Measurements from ENCODE around the gene THBS3.
"Not testable (repeated sequence)": the region's sequence is repeated elsewhere in the genome, so short reads cannot be mapped to it uniquely, and the experiment has no call there.

Gene THBS3

DNA sequence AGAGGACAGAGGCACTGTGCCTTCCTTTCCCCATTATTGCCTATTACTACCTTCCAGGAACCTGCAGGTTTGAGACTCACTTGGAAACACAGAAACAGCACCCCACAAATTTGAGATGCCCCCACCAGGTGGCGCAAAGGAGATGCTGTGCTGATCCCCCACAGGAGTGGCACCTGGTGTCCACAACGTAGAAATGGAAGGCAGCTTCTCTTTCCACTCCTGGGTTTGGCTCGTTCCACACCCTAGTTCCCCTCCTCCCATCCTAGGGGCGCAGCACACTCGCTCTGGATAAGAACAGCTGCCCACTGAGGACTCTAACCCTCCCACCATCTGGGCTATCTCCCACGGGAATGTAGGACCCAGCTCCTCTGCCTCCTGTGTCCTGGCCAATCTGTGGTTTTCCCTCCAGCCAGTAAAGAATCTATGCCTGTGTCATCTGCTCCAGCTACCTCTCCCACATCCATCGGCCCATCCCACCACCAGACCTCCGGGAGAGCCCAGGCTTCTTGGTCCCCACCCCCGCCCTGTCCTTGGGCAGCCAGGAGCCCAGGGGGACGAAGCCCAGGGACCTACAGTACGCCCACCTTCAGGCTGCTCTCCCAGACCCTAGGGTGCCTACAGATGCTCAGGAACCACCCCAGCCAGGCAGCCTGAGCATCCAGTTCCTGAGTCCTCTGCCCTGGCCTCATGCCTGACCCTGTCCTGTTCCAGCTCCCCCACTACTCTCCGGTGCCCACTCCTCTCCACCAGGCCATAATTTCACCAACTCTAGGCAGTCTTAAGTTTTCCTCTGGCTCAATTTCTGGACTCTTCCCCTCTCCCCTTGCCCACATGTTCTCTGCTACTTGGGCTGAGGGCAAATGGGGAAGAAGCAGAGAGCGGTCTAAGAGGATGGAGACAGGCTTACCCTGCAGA, 549 bp downstream of the THBS3 start:
- DNase-seq = peak; percentile 90 to 92

GRCh38 chr1:155205969-155206593, 1.6 kb downstream of the THBS3 start:
- no peak for DNase-seq

DNA sequence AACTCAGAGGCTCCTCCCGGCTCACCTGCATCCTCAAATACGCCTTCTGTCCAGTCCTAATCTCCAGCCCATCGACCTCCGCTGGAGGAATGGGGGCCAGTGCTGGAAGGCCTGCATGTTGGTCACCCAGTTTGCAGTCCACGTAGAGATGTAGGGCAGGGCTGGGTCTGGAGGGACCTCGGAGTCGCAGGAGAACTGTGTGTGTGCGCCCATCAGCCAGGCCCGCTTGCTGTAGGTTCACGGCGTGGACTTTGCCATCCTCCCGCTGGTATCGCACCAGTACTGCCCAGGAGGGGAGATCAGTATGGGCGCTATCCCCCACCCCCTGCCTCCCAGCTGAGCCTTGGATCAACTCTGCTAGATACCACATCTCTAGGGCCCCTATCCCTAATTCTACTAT, 2.7 kb downstream of the THBS3 start:
- no peak for DNase-seq

- DNase-seq = no peak
Observed at GRCh38 chr1:155202731-155203515, 4.8 kb downstream of the THBS3 start.

GRCh38 chr1:155202198-155202597, 5.5 kb downstream of the THBS3 start:
- DNase-seq = no peak

DNA sequence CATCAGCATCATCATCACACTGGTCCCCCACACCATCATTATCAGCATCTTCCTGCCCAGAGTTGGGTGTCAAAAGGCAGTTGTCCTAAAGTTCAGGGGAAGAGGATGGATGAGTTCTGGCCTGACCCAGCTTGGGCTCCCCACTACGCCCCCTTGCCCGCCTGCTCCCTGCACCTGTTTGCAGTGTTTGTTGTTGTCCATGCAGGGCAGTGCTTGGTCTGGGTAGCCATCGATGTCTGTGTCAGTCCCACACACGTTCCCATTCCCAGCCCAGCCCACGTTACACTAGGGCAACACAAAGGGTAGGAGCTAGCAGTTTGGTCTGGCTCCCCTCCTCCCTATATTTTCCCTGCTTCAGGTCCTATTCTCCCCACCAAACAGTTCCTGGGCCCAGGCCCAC, 6.8 kb downstream of the THBS3 start:
- no peak for DNase-seq

DNA sequence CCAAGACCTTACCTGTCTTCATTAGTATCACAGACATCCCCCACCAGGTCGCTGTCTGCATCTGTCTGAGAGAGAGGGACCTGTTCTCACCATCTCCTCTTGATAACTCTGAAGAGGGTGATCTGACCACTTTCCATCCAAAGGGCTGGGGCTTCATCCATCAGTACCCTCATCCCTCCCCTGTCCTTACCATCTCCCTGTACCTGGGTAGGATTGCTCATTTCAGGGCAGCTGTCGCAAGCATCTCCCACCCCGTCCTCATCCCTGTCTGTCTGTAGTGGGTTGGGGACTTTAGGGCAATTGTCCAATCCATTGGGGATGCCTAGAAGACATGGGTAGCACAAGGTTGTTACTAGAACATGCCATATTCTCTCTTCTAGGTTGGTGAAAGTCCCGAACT, 7.9 kb downstream of the THBS3 start:
- no peak for DNase-seq

GRCh38 chr1:155198547-155198906, 9.2 kb downstream of the THBS3 start:
- DNase-seq = no peak

DNA sequence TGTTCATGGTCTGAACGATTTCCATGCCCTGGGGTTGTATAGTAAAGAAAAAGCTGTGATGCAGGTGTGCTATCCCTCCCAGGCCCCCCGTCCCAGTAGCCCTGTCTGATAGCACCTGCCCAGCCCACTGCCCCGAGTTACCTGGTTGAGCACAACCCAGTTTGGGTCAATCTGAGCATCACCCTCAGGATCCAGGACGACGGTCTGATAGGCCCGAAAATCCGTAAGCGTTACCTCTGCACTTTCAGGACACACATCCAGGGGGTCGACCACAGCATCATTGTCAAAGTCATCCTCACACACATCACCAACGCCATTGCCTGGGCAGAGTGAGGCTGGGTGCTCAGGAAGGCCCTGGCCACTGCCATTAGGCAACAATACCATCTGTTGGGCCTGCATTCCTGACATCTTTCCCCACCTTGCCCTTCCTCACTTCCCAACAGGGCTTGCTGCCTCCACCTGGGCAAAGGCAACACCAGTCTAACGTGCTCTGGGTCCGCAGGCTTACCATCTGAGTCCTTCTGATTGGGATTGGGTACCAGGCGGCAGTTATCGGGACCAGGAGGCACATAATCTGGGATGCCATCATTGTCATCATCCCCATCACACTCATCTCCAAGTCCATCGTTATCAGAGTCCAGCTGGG, 9.7 kb downstream of the THBS3 start:
- DNase-seq = no peak

DNA sequence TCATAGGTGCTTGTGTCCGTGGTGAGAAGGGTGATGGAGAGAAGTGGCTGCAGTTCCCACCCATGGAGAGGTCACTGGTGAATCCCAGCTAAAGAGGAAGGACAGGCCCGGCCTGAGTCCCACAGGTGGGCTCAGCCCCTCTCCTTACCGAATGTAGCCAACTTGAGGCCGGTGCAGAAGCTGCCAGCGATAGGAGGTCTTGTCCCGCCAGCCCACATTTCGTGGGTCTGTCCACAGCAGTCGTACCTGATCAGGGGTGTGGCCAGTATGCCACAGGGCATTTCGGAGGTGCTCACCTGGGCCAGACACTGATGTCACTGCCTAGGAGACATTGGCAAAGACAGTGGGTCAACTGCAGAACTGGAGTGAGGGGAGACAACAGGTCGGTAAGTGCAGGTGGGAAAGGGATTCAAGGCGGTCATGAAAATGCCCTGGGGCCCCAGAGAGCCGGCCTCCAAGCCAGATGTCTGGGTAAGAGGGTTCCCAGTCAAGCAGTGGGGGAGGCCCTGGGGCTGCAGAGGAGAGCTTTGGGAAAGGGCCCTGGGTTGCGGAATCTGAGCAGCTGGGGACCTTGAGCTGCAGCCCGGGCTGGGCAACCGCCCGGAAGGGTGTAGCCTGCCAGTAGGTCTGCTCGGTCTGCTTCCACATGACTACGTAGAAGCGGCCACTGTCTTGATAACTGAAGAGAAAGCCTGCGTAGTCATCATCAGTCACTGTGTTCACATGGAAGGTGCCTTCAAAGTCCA, 10.6 kb downstream of the THBS3 start:
- DNase-seq = no peak

GRCh38 chr1:155196103-155196892, 11.4 kb downstream of the THBS3 start:
- DNase-seq = no peak

- no peak for DNase-seq
Observed at GRCh38 chr1:155195201-155196102, 12.2 kb downstream of the THBS3 start.

GRCh38 chr1:155193991-155194240, 13.8 kb downstream of the THBS3 start:
- not testable (repeated sequence) for DNase-seq

- peak; percentile 86 to 88 for DNase-seq
Observed at GRCh38 chr1:155193275-155193990, 14.3 kb downstream of the THBS3 start.

- peak; percentile 59 to 73 for DNase-seq
Observed at GRCh38 chr1:155192346-155193274, 15.1 kb downstream of the THBS3 start.

DNA sequence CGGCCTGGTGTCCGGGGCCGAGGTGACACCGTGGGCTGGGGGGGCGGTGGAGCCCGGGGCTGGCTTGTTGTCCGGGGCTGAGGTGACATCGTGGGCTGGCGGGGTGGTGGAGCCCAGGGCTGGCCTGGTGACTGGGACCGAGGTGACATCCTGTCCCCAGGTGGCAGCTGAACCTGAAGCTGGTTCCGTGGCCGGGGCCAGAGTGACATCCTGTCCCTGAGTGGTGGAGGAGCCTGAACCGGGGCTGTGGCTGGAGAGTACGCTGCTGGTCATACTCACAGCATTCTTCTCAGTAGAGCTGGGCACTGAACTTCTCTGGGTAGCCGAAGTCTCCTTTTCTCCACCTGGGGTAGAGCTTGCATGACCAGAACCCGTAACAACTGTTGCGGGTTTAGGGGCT, 15.8 kb downstream of the THBS3 start:
- no peak for DNase-seq

GRCh38 chr1:155189926-155190325, 17.8 kb downstream of the THBS3 start:
- DNase-seq = not testable (repeated sequence)

GRCh38 chr1:155188268-155188667, 19.4 kb downstream of the THBS3 start:
- DNase-seq = no peak

- no peak for DNase-seq
Observed at GRCh38 chr1:155187456-155187891, 20.2 kb downstream of the THBS3 start.
